Endothelial cell of umbilical vein (primary cell): ENCODE measurements around the gene EXOC6B. TPM values are rescaled to one million over a fixed set of nuclear protein-coding genes. Genes with fewer than 3 reads are reported as not detected.

ENCODE experiments used
- BruUV-seq: library from RNA; stranded (reverse); fragments of 400-500 nt; replicated peaks from 2 replicates; lab custom pipeline; 2021; lab: Mats Ljungman, UMichigan
- CTCF ChIA-PET: fragments of 300-600, 350-600 bp; sonication (Branson Sonifier 250); formaldehyde crosslinking; loops from one replicate; lab custom pipeline; 2021; ENCODE audit warnings: antibody characterized with exemption, inconsistent platforms; lab: Charles Lee
- POLR2A ChIA-PET: fragments of 300-600, 350-600 bp; sonication (Branson Sonifier 250); formaldehyde crosslinking; loops from one replicate; lab custom pipeline; 2021; ENCODE audit warnings: antibody characterized with exemption, inconsistent platforms; lab: Charles Lee
- DNase-seq: peaks from one replicate; pipeline ENCODE4 v3.0.0-alpha.2; 2011; ENCODE audit warnings: low read depth, low spot score
- FAIRE-seq: peaks from 2 replicates; lab custom pipeline; 2011; peaks lifted over from hg19 to GRCh38; lab: Jason Lieb, UNC
- H2AFZ ChIP-seq: 2 replicates; pipeline ENCODE4 v1.6.0; 2012; ENCODE audit warnings: low read depth, low read length, control low read depth, inconsistent platforms
- H3K27ac ChIP-seq: 2 replicates; pipeline ENCODE4 v1.5.1; 2011; ENCODE audit warnings: low read depth, mild to moderate bottlenecking, control low read depth, low read length, moderate library complexity; ENCODE audit not compliant: insufficient read depth
- H3K27me3 ChIP-seq, 2 experiments: 2 replicates each; pipeline versions ENCODE4 v1.6.0 to v1.6.1; 2011; ENCODE audit warnings: low read length in 2 of 2, mixed read lengths in 1 of 2; ENCODE audit not compliant: control insufficient read depth in 2 of 2, insufficient read depth in 2 of 2
- H3K36me3 ChIP-seq, 2 experiments: 2 replicates in 1 of 2; 3 replicates in 1 of 2; pipeline ENCODE4 v1.5.1; 2011; ENCODE audit warnings: low read length in 2 of 2, mild to moderate bottlenecking in 1 of 2, moderate library complexity in 1 of 2; ENCODE audit not compliant: control insufficient read depth in 2 of 2, insufficient read depth in 2 of 2; ENCODE audit errors: extremely low read depth in 1 of 2
- H3K4me1 ChIP-seq: 3 replicates; pipeline ENCODE4 v1.5.1; 2011; ENCODE audit warnings: mild to moderate bottlenecking, low read length; ENCODE audit not compliant: control insufficient read depth, insufficient read depth; ENCODE audit errors: extremely low read depth
- H3K4me2 ChIP-seq: 2 replicates; pipeline ENCODE4 v1.6.1; 2011; ENCODE audit warnings: low read length, control low read depth, mixed read lengths; ENCODE audit not compliant: insufficient read depth
- H3K4me3 ChIP-seq, 3 experiments: fragments of 200-600 bp in 1 of 3; sonication (generic), shearing (Covaris generic) in 1 of 3; replicated peaks in 1 of 3; 2 replicates each; pipeline ENCODE4 v1.5.1; 2011 to 2016; ENCODE audit warnings: control low read depth in 3 of 3, low read length in 3 of 3, mild to moderate bottlenecking in 2 of 3, inconsistent platforms in 1 of 3, low read depth in 1 of 3, moderate library complexity in 1 of 3; ENCODE audit not compliant: insufficient read depth in 1 of 3
- H3K79me2 ChIP-seq: 2 replicates; pipeline ENCODE4 v1.6.0; 2012; ENCODE audit warnings: low read length, inconsistent platforms; ENCODE audit not compliant: control insufficient read depth, insufficient read depth
- H3K9ac ChIP-seq: replicated peaks from 2 replicates; pipeline ENCODE3; 2011; ENCODE audit warnings: low read length, control low read depth; ENCODE audit not compliant: insufficient read depth; ENCODE audit errors: extremely low read depth
- H3K9me1 ChIP-seq: replicated peaks from 3 replicates; pipeline ENCODE4 v1.6.0; 2011; ENCODE audit warnings: mild to moderate bottlenecking, low read length; ENCODE audit not compliant: control insufficient read depth, insufficient read depth; ENCODE audit errors: extremely low read depth
- H3K9me3 ChIP-seq: replicated peaks from 2 replicates; pipeline ENCODE4 v1.5.1; 2012; ENCODE audit warnings: low read length, inconsistent platforms; ENCODE audit not compliant: control insufficient read depth, insufficient read depth
- H4K20me1 ChIP-seq: replicated peaks from 2 replicates; pipeline ENCODE3; 2011; ENCODE audit warnings: mild to moderate bottlenecking, low read length; ENCODE audit not compliant: control insufficient read depth, insufficient read depth; ENCODE audit errors: extremely low read depth
- CTCF ChIP-seq, 2 donors: IDR thresholded peaks; 1 replicate in 1 of 2; 2 replicates in 1 of 2; pipeline ENCODE4 v1.5.1; 2011; ENCODE audit warnings: low read length in 2 of 2, mild to moderate bottlenecking in 2 of 2, moderate library complexity in 2 of 2, control low read depth in 1 of 2, inconsistent platforms in 1 of 2, low read depth in 1 of 2; ENCODE audit not compliant: insufficient read depth in 1 of 2; ENCODE audit errors: extremely low read depth in 1 of 2
- EZH2 ChIP-seq: IDR thresholded peaks from 2 replicates; pipeline ENCODE4 v1.6.1; 2012; ENCODE audit warnings: borderline replicate concordance, low read depth, mild to moderate bottlenecking, moderate library complexity, low read length, inconsistent platforms; ENCODE audit not compliant: severe bottlenecking
- FOS ChIP-seq: IDR thresholded peaks from 2 replicates; pipeline ENCODE4 v1.6.1; 2011; ENCODE audit warnings: mild to moderate bottlenecking, low read length, moderate library complexity, borderline replicate concordance; ENCODE audit not compliant: insufficient read depth
- GATA2 ChIP-seq: IDR thresholded peaks from 2 replicates; pipeline ENCODE4 v1.7.0; 2011; ENCODE audit warnings: low read depth, mild to moderate bottlenecking, moderate library complexity, mixed read lengths, low read length; ENCODE audit not compliant: insufficient read length, insufficient read depth
- JUN ChIP-seq: IDR thresholded peaks from 2 replicates; pipeline ENCODE4 v1.6.1; 2011; ENCODE audit warnings: borderline replicate concordance, low read depth; ENCODE audit not compliant: insufficient read length, insufficient read depth
- MAX ChIP-seq: IDR thresholded peaks from 2 replicates; pipeline ENCODE4 v1.6.1; 2011; ENCODE audit not compliant: insufficient read depth, insufficient read length
- MYC ChIP-seq: IDR thresholded peaks from one replicate; pipeline ENCODE4 v1.6.1; 2011; ENCODE audit warnings: mild to moderate bottlenecking, low read depth, low read length
- POLR2A ChIP-seq: IDR thresholded peaks from 2 replicates; pipeline ENCODE4 v1.6.1; 2012; ENCODE audit warnings: low read depth, mild to moderate bottlenecking, control low read depth, low read length
- POLR2AphosphoS5 ChIP-seq: IDR thresholded peaks from 2 replicates; pipeline ENCODE4 v1.6.1; 2012; ENCODE audit warnings: low read depth, mild to moderate bottlenecking, control low read depth, low read length, moderate library complexity; ENCODE audit not compliant: insufficient read depth
- dilution Hi-C: fragments of 300-500 bp; cut with MboI; formaldehyde crosslinking; loops from one replicate; pipeline ENCODE4 v1.15.0; 2019; ENCODE audit warnings: low sequenced_read_pairs; ENCODE audit not compliant: extremely low pct_ligation_motif_present
- intact Hi-C: fragments of 100-400 bp; cut with micrococcal nuclease; formaldehyde crosslinking; loops from one replicate; pipeline ENCODE4 v1.10.0; 2022
- polyA plus RNA-seq, 4 experiments: library from polyadenylated mRNA; depleted of rRNA in 3 of 4; stranded (reverse) in 3 of 4; unstranded in 1 of 4; fragments of >200 nt; gene quantifications; 2 replicates each; pipeline versions ENCODE4 v1.2.1 to v1.2.3, GENCODE V29; 2011 to 2012; ENCODE audit warnings: missing spikeins in 1 of 4
- total RNA-seq: library from RNA; stranded (reverse); gene quantifications from 2 replicates; pipeline ENCODE4 v1.2.3, GENCODE V29; 2021

EXOC6B gene
- total and polyA plus RNA-seq, 2 donors (not counting 3 experiments of a cell fraction or from before 2014, with no cell fraction given), result 10.8 to 34.8 TPM

GRCh38 chr2:72809095-72809494, 16.7 kb downstream of the EXOC6B start:
- no peaks in the 10 kb centered on the region for H3K9me3 ChIP-seq
- H3K79me2 ChIP-seq, result peaks cover 7% of the 10 kb centered on the region
- dilution Hi-C loops, result no loop called here
- H3K36me3 ChIP-seq, result no peaks in the 10 kb centered on the region
- peaks cover 7% of the 10 kb centered on the region for H3K4me1 ChIP-seq
- no peak overlapping the region for H3K4me3 ChIP-seq
- H3K9ac ChIP-seq, result no peak overlapping the region
- H3K4me2 ChIP-seq, result no peak overlapping the region
- no peak for FAIRE-seq
- H3K27me3 ChIP-seq, result no peaks in the 10 kb centered on the region
- H2AFZ ChIP-seq, result no peak overlapping the region
- H3K9me1 ChIP-seq, result no peaks in the 10 kb centered on the region
- H4K20me1 ChIP-seq, result peaks cover 2% of the 10 kb centered on the region
- no peak for TF ChIP-seq FOS
- TF ChIP-seq MAX, result no peak
- TF ChIP-seq POLR2AphosphoS5, result no peak
- no peak for TF ChIP-seq CTCF (IDR thresholded peaks at IDR 0.05; ENCODE audit: extremely low read depth in 1 of 2, insufficient read depth in 1 of 2, low read depth in 1 of 2, low read length in 2 of 2)
- no peak for TF ChIP-seq POLR2A
- TF ChIP-seq EZH2, result no peak
- no peak for TF ChIP-seq JUN
- TF ChIP-seq MYC, result no peak
- no peak for TF ChIP-seq GATA2
- H3K27ac ChIP-seq, result no peak overlapping the region
- no peak for DNase-seq
- no TSS peak for BruUV-seq
- intact Hi-C loops, result no loop called here
- POLR2A ChIA-PET, result no interaction called here
- CTCF ChIA-PET, result interaction anchor here (1.3 kb wide), 1 partner anchor 15 kb away, joined by 3 read pairs; no protein-coding TSS in a partner anchor
